Erythroblast (primary cell): ENCODE measurements around the gene FNDC11.

Experiments used
- GATA1 ChIP-seq: IDR thresholded peaks from 2 replicates; pipeline ENCODE4 v1.6.1; 2011; ENCODE audit warnings: low read depth, mild to moderate bottlenecking, control low read depth, low read length, moderate library complexity
- POLR2A ChIP-seq: IDR thresholded peaks from 2 replicates; pipeline ENCODE4 v1.6.1; 2011; ENCODE audit warnings: mild to moderate bottlenecking, low read length

- TF ChIP-seq POLR2A: no peak
- no peak for TF ChIP-seq GATA1
Measured at GRCh38 chr20:63536241-63536977, 17.6 kb upstream of the FNDC11 start.
